C4-2B (cell line): ENCODE results near the gene KCNQ5.

ENCODE experiments used
- H3K27ac ChIP-seq: fragments of 450-650 bp; 2 replicates; pipeline ENCODE4 v1.5.1; 2017
- CTCF ChIP-seq: fragments of 450-650 bp; conservative IDR thresholded peaks from 2 replicates; pipeline ENCODE4 v1.5.1; 2017; ENCODE audit warnings: mild to moderate bottlenecking
- ZFX ChIP-seq: fragments of 450-650 bp; IDR thresholded peaks from 2 replicates; pipeline ENCODE4 v1.6.1; 2017

KCNQ5 gene

GRCh38 chr6:72832271-72832670 lies 210.4 kb downstream of the KCNQ5 start:
- no peak overlapping the region for H3K27ac ChIP-seq
- TF ChIP-seq CTCF (no peak), ZFX (no peak)

GRCh38 chr6:72835749-72836148 lies 213.9 kb downstream of the KCNQ5 start:
- no peak overlapping the region for H3K27ac ChIP-seq
- TF ChIP-seq CTCF (no peak), ZFX (no peak)

GRCh38 chr6:72836971-72837370 lies 215.1 kb downstream of the KCNQ5 start:
- no peak for TF ChIP-seq ZFX
- no peak for TF ChIP-seq CTCF
- no peak overlapping the region for H3K27ac ChIP-seq

- TF ChIP-seq ZFX (no peak), CTCF (no peak)
- H3K27ac ChIP-seq: no peak overlapping the region
Observed at GRCh38 chr6:72841195-72841594, 219.3 kb downstream of the KCNQ5 start.

GRCh38 chr6:72842140-72842539 lies 220.3 kb downstream of the KCNQ5 start:
- TF ChIP-seq ZFX (no peak), CTCF (no peak)
- H3K27ac ChIP-seq: no peak overlapping the region

- no peak overlapping the region for H3K27ac ChIP-seq
- TF ChIP-seq CTCF (no peak), ZFX (no peak)
Observed at GRCh38 chr6:72844614-72845013, 222.8 kb downstream of the KCNQ5 start.

GRCh38 chr6:72849346-72849745 lies 227.5 kb downstream of the KCNQ5 start:
- no peak overlapping the region for H3K27ac ChIP-seq
- no peak for TF ChIP-seq ZFX
- no peak for TF ChIP-seq CTCF
